Hepatocyte (in vitro differentiated cells): ENCODE results near the gene PRR32.

Experiments
- EZH2 ChIP-seq: fragments of 200-600 bp; sonication (generic); IDR thresholded peaks from 2 replicates; pipeline ENCODE4 v1.6.1; 2016; ENCODE audit warnings: antibody characterized with exemption, mild to moderate bottlenecking, borderline replicate concordance
- EZH2phosphoT487 ChIP-seq: fragments of 200-600 bp; sonication (generic); IDR thresholded peaks from one replicate; pipeline ENCODE4 v1.6.1; 2018; ENCODE audit warnings: antibody characterized with exemption, mild to moderate bottlenecking, low read depth, moderate library complexity; ENCODE audit not compliant: unreplicated experiment, severe bottlenecking
- TF ChIP-seq, protein P1 (sequence below): fragments of 200-600 bp; sonication (generic); IDR thresholded peaks from 2 replicates; pipeline ENCODE4 v1.5.1; 2016; ENCODE audit warnings: antibody characterized with exemption, mild to moderate bottlenecking; ENCODE audit not compliant: poor library complexity

DNA sequence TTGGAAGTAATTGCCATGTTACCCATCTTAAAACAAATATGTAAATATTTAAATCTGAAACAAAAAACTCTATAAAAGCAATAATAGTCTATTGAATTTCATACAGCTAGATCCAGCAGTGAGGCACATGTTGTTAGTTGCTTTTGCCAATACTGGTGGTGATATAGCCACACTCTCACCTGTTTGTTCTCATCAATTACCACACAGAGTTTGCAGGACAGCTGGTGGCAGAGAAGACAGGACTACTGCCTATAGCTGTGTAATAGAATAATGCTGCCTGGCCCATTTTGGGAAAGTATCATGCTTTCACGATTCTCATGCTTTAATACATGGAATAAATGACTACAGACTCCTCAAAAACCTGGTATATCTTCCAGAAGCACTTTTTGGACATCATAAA is 3.7 kb upstream of the PRR32 start:
- TF ChIP-seq, protein P1, sequence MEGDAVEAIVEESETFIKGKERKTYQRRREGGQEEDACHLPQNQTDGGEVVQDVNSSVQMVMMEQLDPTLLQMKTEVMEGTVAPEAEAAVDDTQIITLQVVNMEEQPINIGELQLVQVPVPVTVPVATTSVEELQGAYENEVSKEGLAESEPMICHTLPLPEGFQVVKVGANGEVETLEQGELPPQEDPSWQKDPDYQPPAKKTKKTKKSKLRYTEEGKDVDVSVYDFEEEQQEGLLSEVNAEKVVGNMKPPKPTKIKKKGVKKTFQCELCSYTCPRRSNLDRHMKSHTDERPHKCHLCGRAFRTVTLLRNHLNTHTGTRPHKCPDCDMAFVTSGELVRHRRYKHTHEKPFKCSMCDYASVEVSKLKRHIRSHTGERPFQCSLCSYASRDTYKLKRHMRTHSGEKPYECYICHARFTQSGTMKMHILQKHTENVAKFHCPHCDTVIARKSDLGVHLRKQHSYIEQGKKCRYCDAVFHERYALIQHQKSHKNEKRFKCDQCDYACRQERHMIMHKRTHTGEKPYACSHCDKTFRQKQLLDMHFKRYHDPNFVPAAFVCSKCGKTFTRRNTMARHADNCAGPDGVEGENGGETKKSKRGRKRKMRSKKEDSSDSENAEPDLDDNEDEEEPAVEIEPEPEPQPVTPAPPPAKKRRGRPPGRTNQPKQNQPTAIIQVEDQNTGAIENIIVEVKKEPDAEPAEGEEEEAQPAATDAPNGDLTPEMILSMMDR, result no peak
- TF ChIP-seq EZH2 (no peak), EZH2phosphoT487 (no peak)
